ENCODE data around the gene ELFN2.

DNA sequence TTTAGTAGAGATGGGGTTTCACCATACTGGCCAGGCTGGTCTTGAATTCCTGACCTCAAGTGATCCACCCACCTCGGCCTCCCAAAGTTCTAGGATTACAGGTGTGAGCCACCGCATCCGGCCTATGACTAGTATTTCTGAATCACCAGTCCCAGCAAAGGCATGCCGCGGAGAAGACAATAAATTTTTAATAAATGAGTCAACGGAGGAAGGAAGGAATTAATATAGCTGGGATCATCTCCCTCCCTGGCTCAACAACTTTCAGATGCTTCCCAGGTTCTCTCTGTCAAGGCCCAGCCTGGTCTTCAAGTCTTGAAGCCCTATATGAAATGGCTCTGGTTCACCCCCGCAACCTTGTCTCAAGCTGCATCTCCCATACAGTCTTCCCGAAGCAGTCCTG is 99.3 kb downstream of the ELFN2 start:
- TF ChIP-seq, protein P1, sequence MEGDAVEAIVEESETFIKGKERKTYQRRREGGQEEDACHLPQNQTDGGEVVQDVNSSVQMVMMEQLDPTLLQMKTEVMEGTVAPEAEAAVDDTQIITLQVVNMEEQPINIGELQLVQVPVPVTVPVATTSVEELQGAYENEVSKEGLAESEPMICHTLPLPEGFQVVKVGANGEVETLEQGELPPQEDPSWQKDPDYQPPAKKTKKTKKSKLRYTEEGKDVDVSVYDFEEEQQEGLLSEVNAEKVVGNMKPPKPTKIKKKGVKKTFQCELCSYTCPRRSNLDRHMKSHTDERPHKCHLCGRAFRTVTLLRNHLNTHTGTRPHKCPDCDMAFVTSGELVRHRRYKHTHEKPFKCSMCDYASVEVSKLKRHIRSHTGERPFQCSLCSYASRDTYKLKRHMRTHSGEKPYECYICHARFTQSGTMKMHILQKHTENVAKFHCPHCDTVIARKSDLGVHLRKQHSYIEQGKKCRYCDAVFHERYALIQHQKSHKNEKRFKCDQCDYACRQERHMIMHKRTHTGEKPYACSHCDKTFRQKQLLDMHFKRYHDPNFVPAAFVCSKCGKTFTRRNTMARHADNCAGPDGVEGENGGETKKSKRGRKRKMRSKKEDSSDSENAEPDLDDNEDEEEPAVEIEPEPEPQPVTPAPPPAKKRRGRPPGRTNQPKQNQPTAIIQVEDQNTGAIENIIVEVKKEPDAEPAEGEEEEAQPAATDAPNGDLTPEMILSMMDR (IDR thresholded peaks at IDR 0.05; ENCODE audit: poor library complexity, severe bottlenecking) = no peak
- TF ChIP-seq REST (IDR thresholded peaks at IDR 0.05; ENCODE audit: borderline replicate concordance) (no peak), EZH2 (IDR thresholded peaks at IDR 0.05; ENCODE audit: borderline replicate concordance, insufficient read depth, low read length, poor library complexity, severe bottlenecking) (no peak)

Data from neural cell (in vitro differentiated cells).